GM19025 (cell line): ENCODE results near the gene RBM8A.

Source experiments
- ATAC-seq: cut with Tn5 transposase; IDR thresholded peaks from one replicate; pipeline ENCODE4 v1.9.1; 2021; ENCODE audit warnings: mild to moderate bottlenecking, low read depth, moderate library complexity; ENCODE audit not compliant: unreplicated experiment

Gene RBM8A

DNA sequence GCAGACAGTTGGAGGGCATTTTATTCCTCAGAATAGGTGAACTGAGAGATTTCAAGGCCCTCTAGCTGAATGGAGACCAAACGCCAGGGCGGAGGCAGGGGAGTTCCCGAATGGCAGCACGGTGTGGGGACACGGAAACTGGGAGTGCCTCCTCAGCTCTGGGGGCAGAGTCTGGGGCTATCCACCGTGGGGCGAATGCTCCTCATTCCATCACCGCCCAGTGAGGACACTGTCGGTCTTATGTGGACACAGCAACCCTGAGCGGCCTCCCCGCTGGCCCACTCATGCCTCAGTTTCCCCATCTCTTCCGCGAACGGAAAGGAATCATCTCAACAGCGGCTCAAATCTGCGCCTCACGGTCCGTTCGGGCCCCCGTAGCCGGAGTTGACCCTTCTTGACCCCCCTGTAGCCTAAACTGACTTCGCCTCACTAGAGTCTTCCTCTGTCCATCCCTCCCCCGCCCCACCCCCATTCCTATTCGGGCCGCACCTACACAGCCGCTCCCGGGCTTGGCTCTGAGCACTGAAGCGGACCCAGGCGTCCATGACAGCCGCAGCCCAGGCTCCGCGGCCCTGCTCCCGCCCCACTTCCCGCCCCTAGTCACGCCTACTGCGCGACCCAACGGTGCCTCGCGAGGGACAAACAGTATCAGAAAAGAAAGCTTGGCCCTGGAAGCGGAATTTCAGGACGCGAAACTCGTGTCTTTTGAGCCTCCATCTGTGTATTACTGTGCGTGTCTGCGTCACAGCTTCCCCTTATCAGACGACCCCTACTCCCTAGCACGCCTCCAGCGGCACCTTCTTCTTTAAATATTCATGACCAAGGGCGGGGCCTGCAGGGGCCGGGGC lies 8.9 kb downstream of the RBM8A start, which contains the start of gene PEX11B:
TSS of gene PEX11B (minus strand) at position 574 of the 848 bp plus-strand sequence. CDS start at position 545, 29 bp downstream.
- ATAC-seq: peak; percentile 89

DNA sequence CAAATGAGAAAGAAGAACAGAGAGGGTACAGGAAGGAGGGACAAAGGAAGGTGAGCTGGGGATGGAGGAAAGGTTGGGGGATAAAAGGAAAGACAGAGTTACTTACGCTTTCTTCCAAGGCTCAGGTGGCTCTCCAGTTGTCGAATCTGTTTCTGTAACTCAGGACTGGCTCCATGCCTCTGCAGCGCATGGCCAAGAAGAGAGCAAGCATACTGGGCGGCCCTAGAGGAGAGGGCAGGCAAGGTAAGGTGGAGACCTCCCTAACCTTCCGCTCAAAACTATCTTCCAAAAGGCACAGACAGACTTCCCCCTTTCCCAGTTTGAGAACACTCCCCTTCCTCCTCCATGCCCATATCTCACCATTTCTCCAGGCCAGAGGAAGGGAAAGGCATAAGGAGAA lies 9.7 kb downstream of the RBM8A start:
- no peak for ATAC-seq

DNA sequence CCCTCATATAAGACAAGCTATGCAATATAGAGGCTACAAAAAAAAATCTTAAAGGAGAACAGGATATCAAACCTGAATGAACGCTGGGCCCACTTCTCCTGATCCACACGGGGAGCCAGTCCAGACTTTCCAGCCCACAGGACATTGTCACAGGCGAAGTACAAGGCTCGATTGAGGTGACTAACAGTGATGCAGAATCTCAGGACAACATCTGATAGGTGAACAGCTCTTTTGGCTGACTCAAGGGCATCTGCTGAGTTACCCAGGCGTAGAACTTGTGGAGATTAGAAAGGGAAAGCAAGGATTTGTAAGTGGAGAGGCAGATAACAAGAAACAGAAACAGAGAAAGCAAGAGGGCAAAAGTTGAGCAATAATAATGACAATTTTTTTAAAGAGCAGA lies 10.5 kb downstream of the RBM8A start:
- ATAC-seq: no peak

DNA sequence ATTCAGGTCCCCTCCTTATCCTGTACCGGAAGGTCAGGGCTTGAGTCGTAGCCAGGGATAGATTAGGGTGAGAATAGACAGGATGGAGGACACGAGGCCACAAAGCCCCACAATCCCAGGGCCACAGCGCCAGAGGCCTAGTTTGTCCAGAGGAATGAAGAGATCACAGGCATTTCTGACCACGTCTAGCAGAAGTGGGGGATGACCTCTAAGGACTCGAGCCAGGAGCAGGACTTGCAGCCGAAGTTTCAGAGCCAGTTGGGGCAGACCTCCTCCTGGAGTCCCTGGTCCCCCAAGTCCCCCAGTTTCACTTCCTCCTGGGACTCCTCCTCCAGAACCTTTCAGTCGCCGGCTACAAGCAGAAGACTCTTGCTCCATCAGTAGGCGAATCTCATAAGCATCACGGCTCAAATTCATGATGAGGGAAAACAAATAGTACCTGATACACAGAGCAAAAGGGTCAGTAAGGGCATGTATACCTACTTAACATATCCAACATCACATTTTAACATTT lies 15.1 kb downstream of the RBM8A start:
- no peak for ATAC-seq

DNA sequence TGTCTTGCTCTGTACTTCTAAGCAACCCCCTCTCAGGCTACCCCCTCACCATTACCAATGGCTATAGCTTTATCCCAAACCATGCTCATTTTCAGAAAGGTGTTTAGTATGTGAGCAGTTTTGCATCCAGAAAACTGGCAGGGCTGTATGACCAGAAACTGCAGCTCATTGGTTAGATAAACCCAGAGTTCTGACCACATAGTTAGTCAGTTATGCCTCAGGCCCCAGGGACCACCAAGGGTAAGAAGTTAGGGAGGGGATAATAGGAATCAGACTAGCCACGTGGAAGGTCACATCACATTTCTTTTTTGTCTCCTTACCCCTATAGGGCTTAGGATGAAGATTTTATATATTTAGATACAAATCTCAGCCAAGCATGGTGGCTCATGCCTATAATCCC lies 18.6 kb downstream of the RBM8A start:
- no peak for ATAC-seq

DNA sequence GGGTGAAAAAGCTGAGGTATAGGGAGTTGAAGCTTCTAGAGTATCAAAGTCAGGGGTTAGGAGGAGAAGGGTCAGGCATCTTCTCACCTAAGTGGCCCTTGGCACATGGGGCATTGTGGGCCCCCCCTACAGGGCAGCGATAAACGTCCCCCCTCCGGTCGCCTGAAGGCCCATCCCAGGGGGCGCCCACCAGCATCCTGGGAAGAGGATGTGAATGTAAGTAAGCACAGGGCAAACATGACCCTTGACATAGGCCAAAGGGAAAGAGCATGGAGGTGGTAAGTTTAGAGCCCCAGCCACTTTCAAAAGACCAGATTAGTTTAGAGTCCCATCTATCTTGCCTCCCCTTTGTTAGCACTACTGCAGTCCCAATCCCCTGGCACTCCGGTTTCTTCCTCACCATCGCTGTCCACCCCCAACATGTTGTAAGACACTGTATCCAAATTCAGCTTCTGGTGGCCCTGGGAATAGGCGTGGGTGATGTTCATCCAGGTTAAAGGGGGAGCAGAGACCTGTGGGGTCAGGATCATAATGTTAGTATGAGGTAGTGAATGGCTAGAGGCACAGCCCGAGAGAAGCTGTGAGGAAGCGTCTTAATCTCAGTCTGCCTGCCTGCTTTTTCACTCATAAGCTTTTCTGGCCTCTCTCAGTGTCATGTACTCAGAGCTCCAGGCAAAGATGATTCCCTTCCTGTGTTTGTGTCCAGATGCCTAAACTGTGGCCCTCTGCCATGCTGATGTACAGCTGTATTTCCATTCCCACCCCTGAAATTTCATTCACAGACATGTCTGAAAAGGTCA lies 20.1 kb downstream of the RBM8A start:
- no peak for ATAC-seq

DNA sequence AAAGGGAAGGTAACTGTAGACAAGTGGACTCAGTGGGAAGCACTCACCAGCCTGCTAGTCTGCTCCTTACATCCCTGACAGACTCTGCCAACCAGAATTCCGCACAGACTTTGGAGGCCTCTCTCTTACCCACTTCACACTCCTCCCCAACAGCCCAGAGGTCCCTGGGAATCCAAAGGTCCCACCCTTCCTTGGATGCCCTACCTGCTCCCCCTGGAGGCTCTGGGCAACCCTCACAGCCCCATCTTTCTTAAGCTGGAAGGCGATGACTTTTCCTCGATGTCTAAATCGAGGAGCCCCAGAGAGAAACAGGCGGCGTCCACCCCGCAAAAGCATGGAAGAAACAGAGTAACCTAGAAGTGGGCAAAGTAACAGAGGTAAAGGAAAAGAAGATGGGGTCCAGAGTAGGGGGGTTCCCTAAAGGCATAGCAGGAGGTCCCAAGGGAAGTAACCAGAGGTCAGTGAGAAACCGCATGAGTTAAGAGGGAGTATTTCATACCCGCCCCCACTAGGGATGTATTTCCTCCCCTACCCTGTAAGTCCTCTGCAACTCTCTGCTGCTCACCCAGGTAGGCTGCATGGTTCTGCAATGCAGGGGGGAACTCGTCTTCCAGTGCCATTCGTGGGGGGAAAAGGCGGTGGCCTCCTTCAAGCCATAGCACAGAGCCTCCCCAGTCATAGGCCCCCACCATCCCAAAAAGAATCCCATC lies 25.8 kb downstream of the RBM8A start:
- ATAC-seq: no peak

DNA sequence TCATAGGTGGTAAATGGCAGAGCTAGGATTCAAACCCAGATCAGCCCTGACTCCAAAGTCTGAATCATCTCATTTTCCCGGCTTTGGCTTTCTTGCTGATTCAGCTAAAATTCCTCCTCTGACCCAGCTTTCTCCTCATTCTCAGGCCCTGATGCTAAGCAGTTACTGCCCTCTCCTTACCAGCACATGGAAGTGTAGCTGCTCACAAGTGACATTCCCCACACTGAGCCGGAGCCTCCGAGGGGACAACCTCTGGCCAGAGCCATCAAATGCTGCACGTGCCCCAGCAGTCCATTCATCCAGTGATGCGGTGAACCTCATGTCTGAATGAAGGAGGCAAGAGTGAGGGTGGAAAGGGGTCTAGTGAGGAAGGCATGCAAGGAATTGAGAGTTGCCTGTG lies 28.5 kb downstream of the RBM8A start:
- ATAC-seq: no peak

DNA sequence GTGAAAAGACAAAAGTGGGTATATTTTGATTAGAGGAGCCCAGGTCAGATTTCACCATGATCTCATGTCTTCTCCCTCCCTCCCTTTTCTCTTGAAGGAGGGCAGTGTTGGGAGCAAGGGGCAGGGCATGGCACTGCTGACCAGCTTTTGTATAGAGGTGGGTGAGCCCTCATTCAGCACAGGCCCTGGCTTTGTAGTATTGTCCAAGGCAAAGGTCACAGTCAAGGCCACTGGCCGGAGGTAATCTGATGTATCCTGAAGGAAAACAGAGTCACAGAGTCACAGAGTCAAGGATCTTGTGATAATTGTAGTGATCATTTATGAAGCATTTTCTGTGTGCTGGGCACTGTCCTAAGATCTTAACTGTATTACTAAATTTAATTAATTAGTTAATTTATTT lies 29.3 kb downstream of the RBM8A start:
- ATAC-seq: no peak

DNA sequence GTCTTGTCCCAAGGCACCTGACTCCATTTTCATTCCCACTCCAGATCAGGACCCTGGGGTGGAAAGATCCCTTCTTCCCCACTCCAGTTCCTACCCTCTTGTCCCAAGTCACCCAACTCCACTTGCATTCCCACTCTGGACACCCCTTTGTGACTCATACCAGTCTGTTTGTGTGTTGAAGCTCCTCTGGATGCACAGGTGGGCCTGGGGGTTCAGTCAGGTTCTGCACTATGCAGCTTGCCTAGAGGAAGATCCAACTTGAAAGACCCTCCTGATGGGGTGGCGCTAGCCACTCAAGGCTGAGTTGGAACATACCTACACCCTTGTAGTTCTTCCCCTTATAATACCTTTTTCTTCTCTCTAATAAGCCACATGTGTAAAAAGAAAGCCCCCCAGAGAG lies 31.8 kb downstream of the RBM8A start:
- ATAC-seq: no peak

DNA sequence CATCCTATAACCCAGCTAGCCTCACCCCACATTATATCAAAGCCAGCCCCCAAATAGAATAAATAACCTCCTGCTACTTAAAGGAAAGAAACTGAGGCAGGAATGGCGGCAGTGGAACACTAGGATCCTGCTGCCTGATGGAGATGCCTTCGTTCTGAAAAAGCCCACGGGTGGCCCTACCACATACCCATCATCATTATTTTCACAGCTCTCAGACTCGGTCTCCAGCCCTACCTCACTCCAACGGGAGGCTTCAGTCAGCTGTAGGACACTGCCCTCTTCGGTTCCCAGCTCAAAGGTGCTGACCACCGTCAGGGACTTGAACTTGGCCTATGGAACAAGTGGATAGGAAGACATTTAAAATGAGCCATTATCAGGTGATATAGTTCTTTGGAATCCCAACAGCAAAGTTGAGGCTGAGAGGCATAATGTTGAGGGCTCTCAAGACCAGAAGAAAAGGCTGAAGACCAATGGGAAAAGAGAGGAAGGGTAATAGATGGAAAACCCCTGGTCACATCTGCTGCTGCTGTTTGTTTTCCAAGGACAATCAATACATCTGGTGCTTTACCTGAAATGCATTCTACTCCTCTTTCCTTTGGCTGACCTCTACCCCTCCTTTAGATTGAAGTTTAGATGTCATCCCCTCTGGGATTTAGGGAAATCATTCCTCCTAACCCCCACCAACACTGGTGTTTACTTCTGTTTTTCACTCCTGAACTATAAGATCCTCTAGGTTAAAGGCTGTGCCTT lies 33.8 kb downstream of the RBM8A start:
- no peak for ATAC-seq

DNA sequence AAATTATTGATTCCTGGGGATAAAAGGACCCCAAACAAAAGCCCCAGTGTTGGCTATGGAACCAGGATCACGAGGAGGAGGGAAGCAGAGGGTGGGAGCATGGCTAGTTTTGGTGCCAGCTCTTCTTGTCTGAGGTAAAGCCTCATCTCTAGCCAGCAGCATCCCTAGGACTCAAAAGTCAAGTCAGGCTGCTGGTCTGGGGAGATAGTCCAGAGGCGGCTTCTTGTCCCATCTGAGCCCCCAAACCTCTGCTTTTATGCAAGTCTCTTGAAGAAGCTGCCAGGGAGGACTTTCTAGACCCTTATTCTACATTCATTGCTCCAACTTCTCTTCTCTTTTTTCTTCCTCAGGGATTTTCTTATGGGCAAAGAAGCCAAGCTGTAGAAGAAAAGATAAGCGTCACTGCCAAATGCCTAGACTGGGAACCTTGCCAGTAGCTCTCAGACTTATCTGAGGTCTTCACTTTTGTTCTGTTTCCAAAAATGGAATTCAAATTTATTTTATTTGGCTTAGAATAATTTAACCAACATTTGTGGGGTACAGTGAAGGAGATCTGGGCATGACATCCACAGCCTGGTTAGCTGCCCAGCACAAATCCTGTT lies 34.7 kb downstream of the RBM8A start:
- ATAC-seq: no peak

DNA sequence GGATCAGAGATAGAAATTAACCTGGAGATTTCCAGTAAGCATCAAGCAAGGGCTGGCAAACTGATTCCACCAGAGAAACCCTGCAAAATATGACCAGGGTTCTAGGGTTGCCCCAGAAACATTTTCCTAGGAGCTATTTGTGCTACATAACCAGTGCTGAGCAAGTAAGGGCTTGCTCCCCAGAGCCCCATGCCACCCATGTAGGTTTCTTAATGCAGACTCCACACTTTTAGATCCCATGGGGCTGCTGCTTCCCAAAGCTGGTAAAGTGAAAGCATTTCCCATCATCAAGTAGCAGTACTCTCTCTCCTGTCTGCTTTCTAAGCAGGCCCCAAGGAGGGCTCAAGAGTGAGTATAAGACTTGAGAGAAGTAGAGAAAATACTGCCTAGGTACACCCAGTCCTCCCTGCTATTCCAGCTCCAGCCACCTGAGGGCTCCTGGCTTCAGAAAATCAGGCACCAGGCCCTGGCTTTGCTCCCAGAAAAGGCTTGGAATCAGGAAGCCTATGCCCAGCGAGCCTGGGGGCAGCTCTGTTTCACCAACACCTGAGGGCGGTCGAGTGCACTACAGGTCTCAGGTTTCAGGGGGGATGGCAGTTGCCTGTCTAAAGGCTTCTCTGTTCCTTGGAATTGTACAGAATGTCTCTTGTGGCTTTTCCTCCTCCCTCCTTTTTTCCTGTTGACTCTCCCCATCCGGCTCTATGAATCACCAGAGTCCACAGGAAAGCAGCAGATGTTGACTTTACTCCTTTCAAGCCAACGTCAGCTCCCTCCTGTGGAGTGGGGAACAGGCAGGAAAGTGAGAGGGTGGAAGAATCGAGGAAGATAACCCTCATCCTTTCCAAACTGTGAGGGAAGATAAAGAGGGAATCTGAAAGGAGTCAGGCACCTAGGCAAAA lies 35.4 kb downstream of the RBM8A start:
- ATAC-seq: no peak

DNA sequence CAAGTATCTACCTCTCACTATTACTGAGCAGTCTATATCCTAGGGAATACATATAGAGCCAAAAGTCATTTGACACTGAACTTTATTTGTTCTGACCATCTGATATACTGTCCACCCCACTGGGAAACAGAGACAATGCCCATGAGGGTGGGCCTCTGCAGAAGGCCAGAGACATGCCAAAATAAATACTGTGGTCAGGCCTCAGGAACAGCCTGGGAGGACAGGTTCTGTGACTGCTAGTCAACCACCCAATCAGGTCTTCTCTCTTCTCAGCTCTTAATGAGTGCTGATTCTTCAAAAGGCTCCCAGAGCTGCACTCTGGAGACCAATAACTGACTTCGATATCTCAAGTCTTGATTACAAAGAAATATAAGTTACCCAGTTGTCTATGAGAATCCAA lies 36.1 kb downstream of the RBM8A start:
- no peak for ATAC-seq

DNA sequence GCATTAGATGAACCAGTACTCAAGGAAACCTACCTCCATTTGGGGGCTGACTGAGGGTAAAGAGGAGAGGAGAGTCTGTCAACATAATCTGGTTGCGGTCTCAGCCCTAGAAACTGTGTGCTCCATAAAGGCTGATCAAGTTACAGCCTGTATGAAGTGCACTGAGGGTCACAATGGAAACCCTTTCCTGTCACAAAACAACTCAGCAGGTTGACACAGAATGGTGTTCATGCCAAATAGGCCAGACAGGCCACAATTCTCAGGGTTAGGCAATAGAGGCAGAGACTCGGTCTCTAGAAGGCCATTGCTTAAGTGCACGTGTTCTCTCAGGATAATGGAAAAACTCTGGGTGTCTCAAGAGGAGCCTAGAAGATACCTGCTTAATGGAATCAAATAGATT lies 37.6 kb downstream of the RBM8A start:
- no peak for ATAC-seq

DNA sequence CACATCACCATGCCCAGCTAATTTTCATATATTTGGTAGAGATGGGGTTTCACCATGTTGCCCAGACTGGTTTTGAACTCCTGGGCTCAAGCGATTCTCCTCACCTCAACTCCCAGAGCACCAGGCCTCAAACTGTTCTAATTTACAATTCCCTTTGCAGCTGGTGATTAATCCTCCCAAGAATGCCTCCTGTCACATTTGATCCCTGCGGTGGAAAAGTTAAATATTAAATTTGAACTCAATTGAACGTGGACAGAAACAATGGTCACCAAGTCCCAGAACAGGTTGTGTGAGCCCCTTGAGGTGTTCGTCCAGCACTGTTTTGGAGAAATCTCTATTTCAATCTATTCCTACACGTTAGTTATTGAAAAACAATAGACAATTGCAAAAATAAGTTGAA lies 39.7 kb downstream of the RBM8A start:
- ATAC-seq: no peak

DNA sequence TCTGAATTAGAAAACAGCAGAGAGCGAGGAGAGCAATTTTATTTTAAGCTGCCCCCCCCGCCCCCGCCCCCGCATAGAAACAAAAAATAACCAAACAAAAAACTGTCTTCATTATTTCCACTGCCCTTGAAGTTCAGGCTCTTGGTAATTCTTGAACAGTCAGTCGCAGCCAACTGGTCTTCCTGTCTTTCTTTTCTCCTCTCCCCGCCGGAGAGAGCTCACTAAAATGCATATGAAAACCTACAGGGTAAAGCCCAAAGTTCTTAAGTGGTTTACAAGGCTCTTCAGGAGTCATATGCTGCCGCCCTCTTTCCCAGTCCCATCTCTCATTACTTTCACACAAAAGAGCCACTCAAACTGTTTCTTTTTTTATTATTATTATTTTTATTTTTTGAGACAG lies 40.5 kb downstream of the RBM8A start:
- ATAC-seq: no peak

DNA sequence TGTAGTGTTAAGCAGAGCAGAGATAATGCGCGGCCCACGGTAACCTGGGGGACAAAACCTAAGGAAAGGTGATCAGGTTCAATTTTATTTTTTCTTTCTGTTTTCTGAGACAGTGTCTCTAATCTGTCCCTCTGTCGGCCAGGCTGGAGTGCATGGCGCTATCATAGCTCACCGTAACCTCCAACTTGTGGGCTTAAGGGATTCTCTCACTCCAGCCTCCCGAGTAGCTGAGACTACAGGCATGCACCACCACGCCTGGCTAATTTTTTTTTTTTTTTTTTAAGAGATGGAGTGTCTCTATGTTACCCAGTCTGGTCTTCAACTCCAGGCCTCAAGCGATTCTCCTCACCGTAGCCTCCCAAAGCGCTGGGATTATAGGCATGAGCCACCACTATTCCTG lies 40.9 kb downstream of the RBM8A start:
- ATAC-seq: no peak
